ENCODE results near the gene SDC3.

The SDC3 gene

GRCh38 chr1:30928789-30929134 is 20.2 kb upstream of the SDC3 start:
- DNase-seq (ENCODE audit: low read depth) = no peak
- no peak for TF ChIP-seq CTCF (IDR thresholded peaks at IDR 0.05; ENCODE audit: low read depth, low read length, missing control alignments)
- no peak overlapping the region for H3K4me3 ChIP-seq (ENCODE audit: low read depth, low read length)
- in situ Hi-C loops (cut with HindIII; ENCODE audit: low sequenced_read_pairs) = no loop called here

- DNase-seq (ENCODE audit: low read depth) = no peak
- in situ Hi-C loops (cut with HindIII; ENCODE audit: low sequenced_read_pairs) = no loop called here
- H3K4me3 ChIP-seq (ENCODE audit: low read depth, low read length) = no peak overlapping the region
- no peak for TF ChIP-seq CTCF (IDR thresholded peaks at IDR 0.05; ENCODE audit: low read depth, low read length, missing control alignments)
These were observed 19.6 kb upstream of the SDC3 start for GRCh38 chr1:30928171-30928570.

GRCh38 chr1:30927448-30927847 is 18.9 kb upstream of the SDC3 start:
- no peak for TF ChIP-seq CTCF (IDR thresholded peaks at IDR 0.05; ENCODE audit: low read depth, low read length, missing control alignments)
- no peak for DNase-seq (ENCODE audit: low read depth)
- in situ Hi-C loops (cut with HindIII; ENCODE audit: low sequenced_read_pairs) = no loop called here
- H3K4me3 ChIP-seq (ENCODE audit: low read depth, low read length) = no peak overlapping the region

DNA sequence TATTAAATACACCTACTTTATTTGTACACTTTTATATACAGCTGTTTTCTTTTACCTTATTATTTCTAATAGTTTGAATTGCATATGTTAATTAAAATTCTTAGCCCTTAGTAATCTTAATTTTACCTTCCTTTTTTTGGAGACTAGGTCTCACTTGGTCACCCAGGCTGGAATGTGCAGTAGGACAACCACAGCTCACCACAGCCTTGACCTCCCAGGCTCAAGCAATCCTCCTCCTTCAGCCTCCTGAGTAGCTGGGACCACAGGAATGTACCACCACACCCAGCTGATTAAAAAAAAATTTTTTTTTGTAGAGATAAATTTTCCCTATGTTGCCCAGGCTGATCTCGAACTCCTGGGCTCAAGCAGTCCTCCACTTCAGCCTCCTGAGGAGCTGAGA is 15.0 kb upstream of the SDC3 start:
- DNase-seq (ENCODE audit: low read depth) = peak; percentile 27
- in situ Hi-C loops (cut with HindIII; ENCODE audit: low sequenced_read_pairs) = loop anchor here (25.0 kb wide), 2 partner anchors 89 to 1211 kb away; no protein-coding TSS in a partner anchor
- no peak for TF ChIP-seq CTCF (IDR thresholded peaks at IDR 0.05; ENCODE audit: low read depth, low read length, missing control alignments)

GRCh38 chr1:30920827-30921226 is 12.3 kb upstream of the SDC3 start:
- no peak for DNase-seq (ENCODE audit: low read depth)
- in situ Hi-C loops (cut with HindIII; ENCODE audit: low sequenced_read_pairs) = loop anchor here (25.0 kb wide), 2 partner anchors 91 to 1209 kb away; no protein-coding TSS in a partner anchor
- TF ChIP-seq CTCF (IDR thresholded peaks at IDR 0.05; ENCODE audit: low read depth, low read length, missing control alignments) = no peak
- no peak overlapping the region for H3K4me3 ChIP-seq (ENCODE audit: low read depth, low read length)

More for the DNA sequence above, 15.0 kb upstream of the SDC3 start:
- H3K4me3 ChIP-seq (ENCODE audit: low read depth, low read length) = no peak overlapping the region

DNA sequence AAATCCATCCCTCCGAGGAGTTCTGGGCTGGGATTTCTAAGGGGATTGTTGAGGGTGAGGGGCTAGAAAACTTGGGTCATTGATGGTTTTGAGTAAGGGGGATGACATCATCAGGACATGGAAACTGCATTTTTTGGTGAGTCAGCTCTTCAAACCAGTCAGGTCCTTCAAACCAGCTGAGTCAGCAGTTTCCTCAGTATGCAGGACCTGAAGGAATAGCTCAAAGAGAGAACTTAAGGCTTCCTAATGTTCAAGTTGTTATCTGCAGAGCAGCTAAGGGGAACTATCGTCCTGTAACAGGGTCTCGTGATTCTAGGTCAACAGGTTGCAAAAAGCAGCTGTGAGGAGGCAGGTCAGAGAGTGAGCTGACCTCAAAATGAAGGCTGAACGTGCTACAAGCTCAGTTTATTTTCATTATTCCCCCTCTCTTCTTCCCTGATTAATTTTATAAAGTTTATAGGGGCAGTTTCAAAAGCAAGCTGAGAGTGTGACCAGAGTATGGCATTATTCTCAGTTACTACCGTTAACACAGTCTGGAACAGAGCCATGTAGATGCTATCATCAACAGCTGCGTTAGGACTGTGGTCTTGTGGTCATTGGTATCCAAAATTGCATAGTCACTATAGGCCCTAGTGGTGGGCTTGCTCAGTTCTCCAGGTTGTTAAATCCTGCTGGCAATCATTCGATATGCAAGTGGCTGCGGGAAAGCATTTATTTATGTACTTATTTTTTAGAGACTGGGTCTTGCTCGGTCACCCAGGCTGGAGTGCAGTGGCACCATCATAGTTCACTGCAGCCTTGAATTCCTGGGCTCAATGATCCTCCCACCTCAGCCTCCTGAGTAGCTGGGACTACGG is 10.7 kb upstream of the SDC3 start:
- DNase-seq (ENCODE audit: low read depth) = peak; percentile 65
- in situ Hi-C loops (cut with HindIII; ENCODE audit: low sequenced_read_pairs) = loop anchor here (25.0 kb wide), 2 partner anchors 93 to 1207 kb away; no protein-coding TSS in a partner anchor
- peak; percentile 20 for TF ChIP-seq CTCF (IDR thresholded peaks at IDR 0.05; ENCODE audit: low read depth, low read length, missing control alignments)
- H3K4me3 ChIP-seq (ENCODE audit: low read depth, low read length) = no peak overlapping the region
